ENCODE data around the gene LIN37. TPM values are rescaled to one million over a fixed set of nuclear protein-coding genes. Genes with fewer than 3 reads are reported as not detected.

The LIN37 gene, protein sequence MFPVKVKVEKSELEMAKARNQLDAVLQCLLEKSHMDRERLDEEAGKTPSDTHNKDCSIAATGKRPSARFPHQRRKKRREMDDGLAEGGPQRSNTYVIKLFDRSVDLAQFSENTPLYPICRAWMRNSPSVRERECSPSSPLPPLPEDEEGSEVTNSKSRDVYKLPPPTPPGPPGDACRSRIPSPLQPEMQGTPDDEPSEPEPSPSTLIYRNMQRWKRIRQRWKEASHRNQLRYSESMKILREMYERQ
- 9.0 TPM for total RNA-seq (ENCODE audit: unreplicated experiment)
- long read RNA-seq, partial matches to known transcripts, result 1 of 4 reads
- long read RNA-seq, other reads (novel, unspliced or antisense), result 0 of 4 reads

DNA sequence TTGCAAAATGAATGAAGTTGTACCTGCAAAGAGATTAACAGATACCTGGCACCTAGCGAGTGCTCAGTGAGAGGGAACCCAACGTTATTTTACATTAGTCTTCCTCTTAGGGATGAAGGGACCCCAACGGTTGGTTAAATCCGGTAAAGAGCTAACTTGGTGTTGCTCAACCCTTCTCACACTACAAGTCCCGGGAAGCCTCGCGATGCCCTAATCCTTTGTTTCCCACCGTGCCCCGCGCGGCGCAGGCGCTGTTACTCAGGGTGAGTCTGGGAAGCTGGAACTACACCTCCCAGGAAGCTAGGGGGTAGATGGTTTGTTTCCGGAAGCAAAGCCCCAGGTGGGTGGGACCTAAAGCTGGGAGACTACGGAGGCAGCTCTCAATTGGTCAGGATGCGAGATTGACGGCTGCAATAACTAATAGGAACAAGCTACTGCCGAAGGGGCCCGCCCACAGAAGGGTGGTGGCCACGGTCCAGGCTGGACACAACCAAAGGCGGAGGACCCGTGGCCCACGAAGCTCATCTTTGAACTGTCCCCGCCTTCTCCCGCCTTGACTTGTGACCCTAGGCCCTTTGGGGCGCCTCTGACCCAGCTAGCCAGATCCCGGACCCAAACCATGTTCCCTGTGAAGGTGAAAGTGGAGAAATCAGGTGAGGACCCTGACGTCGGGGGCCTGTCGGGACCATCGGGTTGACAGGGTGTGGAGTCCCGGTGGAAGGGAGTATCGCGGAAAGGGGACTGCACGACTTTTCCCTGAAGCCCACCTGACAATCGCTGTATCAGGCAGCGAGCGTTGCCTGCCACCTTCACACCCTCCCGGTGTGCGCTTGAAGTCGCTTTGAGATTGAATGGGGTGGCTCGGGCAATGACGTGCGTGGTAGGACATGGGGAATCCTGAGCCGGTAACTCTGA is at the start of gene LIN37:
Gene LIN37 (plus strand): TSS at position 471 of the 915 bp plus-strand sequence. CDS start 149 bp downstream, at position 620.
- H3K9me3 Mint-ChIP-seq (ENCODE audit: unreplicated experiment), result no peaks in the 10 kb centered on the region
- H3K27me3 Mint-ChIP-seq (ENCODE audit: unreplicated experiment), result peaks cover 16% of the 10 kb centered on the region
- peak within 1 kb of the TSS; percentile 73 for H3K27ac Mint-ChIP-seq (ENCODE audit: unreplicated experiment)
- H3K4me3 Mint-ChIP-seq (ENCODE audit: unreplicated experiment), result peak within 1 kb of the TSS; percentile 97
- TF ChIP-seq, protein P1, sequence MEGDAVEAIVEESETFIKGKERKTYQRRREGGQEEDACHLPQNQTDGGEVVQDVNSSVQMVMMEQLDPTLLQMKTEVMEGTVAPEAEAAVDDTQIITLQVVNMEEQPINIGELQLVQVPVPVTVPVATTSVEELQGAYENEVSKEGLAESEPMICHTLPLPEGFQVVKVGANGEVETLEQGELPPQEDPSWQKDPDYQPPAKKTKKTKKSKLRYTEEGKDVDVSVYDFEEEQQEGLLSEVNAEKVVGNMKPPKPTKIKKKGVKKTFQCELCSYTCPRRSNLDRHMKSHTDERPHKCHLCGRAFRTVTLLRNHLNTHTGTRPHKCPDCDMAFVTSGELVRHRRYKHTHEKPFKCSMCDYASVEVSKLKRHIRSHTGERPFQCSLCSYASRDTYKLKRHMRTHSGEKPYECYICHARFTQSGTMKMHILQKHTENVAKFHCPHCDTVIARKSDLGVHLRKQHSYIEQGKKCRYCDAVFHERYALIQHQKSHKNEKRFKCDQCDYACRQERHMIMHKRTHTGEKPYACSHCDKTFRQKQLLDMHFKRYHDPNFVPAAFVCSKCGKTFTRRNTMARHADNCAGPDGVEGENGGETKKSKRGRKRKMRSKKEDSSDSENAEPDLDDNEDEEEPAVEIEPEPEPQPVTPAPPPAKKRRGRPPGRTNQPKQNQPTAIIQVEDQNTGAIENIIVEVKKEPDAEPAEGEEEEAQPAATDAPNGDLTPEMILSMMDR (IDR thresholded peaks at IDR 0.05; ENCODE audit: unreplicated experiment), result no peak
- peaks cover 31% of the 10 kb centered on the region for H3K4me1 Mint-ChIP-seq (ENCODE audit: unreplicated experiment)
- peak; percentile 96 for DNase-seq (ENCODE audit: low spot score)
- peaks cover 7% of the 10 kb centered on the region for H3K36me3 Mint-ChIP-seq (ENCODE audit: low read depth, unreplicated experiment)

DNA sequence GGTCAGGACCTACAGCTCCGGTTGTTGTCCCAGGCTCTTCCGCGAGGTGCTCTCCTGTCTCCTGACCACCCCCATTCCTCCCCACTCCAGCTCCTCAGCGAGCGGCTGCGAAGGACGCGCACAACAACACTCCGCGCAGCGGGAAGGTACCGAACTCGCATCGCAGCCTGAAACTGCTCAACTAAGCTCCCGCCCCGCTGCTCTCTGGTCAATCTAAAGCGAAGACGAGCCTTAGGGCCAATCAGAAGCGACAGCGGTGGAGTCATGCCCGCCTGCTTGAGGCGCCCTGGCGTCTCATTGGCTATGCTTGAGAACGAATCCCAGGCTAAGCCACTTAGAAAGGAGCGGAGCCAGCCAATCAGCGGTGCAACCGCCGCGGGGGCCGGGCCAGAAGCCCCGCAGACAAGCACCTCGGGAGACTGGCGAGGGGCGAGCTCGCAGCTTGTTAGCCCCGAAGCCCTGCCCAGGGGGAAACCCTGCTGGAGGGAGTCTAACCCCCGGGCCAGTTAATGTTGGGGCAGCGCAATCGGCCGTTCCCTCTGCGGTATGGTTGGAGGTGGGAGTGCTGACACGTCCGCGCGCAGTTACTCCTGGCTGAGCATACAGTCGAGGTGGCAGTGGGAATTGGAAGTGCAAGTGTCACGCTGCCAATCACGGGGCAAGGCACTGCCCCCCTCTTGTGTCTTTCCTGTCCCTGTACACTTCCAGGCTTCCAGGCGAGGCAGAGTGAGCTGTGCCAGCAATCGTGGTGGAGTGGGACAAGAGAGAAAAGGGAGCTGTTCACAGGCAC is 46.0 kb upstream of the LIN37 start:
- peak overlapping the region; percentile 97 for H3K4me3 Mint-ChIP-seq (ENCODE audit: unreplicated experiment)
- peaks cover 4% of the 10 kb centered on the region for H3K27me3 Mint-ChIP-seq (ENCODE audit: unreplicated experiment)
- H3K4me1 Mint-ChIP-seq (ENCODE audit: unreplicated experiment), result peaks cover 3% of the 10 kb centered on the region
- H3K27ac Mint-ChIP-seq (ENCODE audit: unreplicated experiment), result peak overlapping the region; percentile 37
- peak; percentile 88 for DNase-seq (ENCODE audit: low spot score)
- H3K36me3 Mint-ChIP-seq (ENCODE audit: low read depth, unreplicated experiment), result no peaks in the 10 kb centered on the region
- H3K9me3 Mint-ChIP-seq (ENCODE audit: unreplicated experiment), result no peaks in the 10 kb centered on the region
- TF ChIP-seq, protein P1 (IDR thresholded peaks at IDR 0.05; ENCODE audit: unreplicated experiment), result no peak

DNA sequence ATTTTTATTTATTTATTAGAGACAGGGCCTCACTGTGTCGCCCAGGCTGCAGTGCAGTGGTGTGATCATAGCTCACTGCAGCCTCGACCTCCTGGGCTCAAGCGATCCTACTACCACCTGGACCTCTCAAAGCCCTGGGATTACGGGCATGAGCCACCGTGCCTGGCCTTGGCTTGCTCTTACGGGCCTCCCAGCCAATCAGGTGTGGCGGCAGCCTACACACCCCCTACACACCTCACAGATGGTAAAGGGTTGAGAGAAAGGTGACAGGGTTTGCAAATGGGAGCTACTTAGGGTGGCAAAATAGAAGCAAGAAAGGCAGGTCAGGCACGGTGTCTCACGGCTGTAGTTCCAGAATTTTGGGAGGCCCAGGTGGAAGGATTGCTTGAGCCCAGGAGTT is 45.0 kb upstream of the LIN37 start:
- Mint-ChIP-seq H3K4me3 (ENCODE audit: unreplicated experiment) (no peak overlapping the region), H3K36me3 (ENCODE audit: low read depth, unreplicated experiment) (no peaks in the 10 kb centered on the region), H3K4me1 (ENCODE audit: unreplicated experiment) (peaks cover 3% of the 10 kb centered on the region), H3K27me3 (ENCODE audit: unreplicated experiment) (peaks cover 4% of the 10 kb centered on the region), H3K9me3 (ENCODE audit: unreplicated experiment) (no peaks in the 10 kb centered on the region), H3K27ac (ENCODE audit: unreplicated experiment) (no peak overlapping the region)
- TF ChIP-seq, protein P1 (IDR thresholded peaks at IDR 0.05; ENCODE audit: unreplicated experiment), result no peak
- no peak for DNase-seq (ENCODE audit: low spot score)

DNA sequence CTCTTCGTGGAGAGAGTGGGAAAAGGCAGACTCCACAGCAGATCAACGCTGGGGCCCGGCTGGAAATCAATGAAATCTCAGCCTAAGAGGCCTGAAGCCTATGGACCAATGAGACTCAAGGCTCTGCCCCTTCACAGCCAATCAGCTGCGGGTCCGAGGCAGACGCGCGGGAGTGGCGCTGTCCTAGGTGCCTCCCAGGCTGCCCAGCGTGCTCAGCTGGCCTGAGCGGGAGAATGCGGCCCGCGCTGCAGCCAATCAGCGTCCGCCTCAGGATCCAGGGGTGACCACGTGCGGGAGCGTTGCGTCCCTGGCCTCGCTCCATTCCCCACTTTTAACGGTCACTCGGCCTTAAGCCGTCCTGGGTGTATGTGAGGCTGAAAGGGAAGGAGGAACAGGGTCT is 44.2 kb upstream of the LIN37 start, which contains the start of gene ZBTB32:
Gene ZBTB32 (plus strand): TSS at position 341 of the 400 bp plus-strand sequence. CDS start 10,069 bp downstream, outside the sequence.
- H3K27me3 Mint-ChIP-seq (ENCODE audit: unreplicated experiment), result peaks cover 4% of the 10 kb centered on the region
- H3K27ac Mint-ChIP-seq (ENCODE audit: unreplicated experiment), result no peak within 1 kb of the TSS
- DNase-seq (ENCODE audit: low spot score), result peak; percentile 37
- no peak within 1 kb of the TSS for H3K4me3 Mint-ChIP-seq (ENCODE audit: unreplicated experiment)
- H3K4me1 Mint-ChIP-seq (ENCODE audit: unreplicated experiment), result peaks cover 3% of the 10 kb centered on the region
- no peaks in the 10 kb centered on the region for H3K36me3 Mint-ChIP-seq (ENCODE audit: low read depth, unreplicated experiment)
- no peaks in the 10 kb centered on the region for H3K9me3 Mint-ChIP-seq (ENCODE audit: unreplicated experiment)
- TF ChIP-seq, protein P1 (IDR thresholded peaks at IDR 0.05; ENCODE audit: unreplicated experiment), result no peak
